Astrocyte (in vitro differentiated cells and primary cell): ENCODE data around the gene ADCY4.

Experiments used
- CTCF ChIP-seq: IDR thresholded peaks from 2 replicates; pipeline ENCODE4 v1.5.1; 2011; ENCODE audit warnings: low read depth, mild to moderate bottlenecking, inconsistent platforms, low read length, moderate library complexity; ENCODE audit not compliant: insufficient read depth
- EZH2 ChIP-seq: IDR thresholded peaks from 2 replicates; pipeline ENCODE4 v1.6.1; 2012; ENCODE audit warnings: mild to moderate bottlenecking, low read length, inconsistent platforms; ENCODE audit not compliant: insufficient read depth

GRCh38 chr14:24367514-24368211 is 32.8 kb upstream of the ADCY4 start, which contains the start of gene NFATC4:
- TF ChIP-seq CTCF (no peak), EZH2 (no peak)
